ENCODE results near the gene MYMX. TPM values are rescaled to one million over a fixed set of nuclear protein-coding genes. Genes with fewer than 3 reads are reported as not detected.

Gene MYMX
- total and polyA plus RNA-seq, 2 of the 13 experiments (the other 11 are each of a cell fraction or from before 2014, with no cell fraction given): not detected

GRCh38 chr6:44192428-44193041 is 24.2 kb upstream of the MYMX start (continued):
- TF ChIP-seq, protein P1, sequence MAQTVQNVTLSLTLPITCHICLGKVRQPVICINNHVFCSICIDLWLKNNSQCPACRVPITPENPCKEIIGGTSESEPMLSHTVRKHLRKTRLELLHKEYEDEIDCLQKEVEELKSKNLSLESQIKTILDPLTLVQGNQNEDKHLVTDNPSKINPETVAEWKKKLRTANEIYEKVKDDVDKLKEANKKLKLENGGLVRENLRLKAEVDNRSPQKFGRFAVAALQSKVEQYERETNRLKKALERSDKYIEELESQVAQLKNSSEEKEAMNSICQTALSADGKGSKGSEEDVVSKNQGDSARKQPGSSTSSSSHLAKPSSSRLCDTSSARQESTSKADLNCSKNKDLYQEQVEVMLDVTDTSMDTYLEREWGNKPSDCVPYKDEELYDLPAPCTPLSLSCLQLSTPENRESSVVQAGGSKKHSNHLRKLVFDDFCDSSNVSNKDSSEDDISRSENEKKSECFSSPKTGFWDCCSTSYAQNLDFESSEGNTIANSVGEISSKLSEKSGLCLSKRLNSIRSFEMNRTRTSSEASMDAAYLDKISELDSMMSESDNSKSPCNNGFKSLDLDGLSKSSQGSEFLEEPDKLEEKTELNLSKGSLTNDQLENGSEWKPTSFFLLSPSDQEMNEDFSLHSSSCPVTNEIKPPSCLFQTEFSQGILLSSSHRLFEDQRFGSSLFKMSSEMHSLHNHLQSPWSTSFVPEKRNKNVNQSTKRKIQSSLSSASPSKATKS (CRISPR knock-in tag; IDR thresholded peaks at IDR 0.05): no peak; the same call in 1 of the 2 replicates
- TF ChIP-seq KLF13 (CRISPR knock-in tag; IDR thresholded peaks at IDR 0.05) (no peak), PCBP2 (optimal IDR thresholded peaks at IDR 0.05; ENCODE audit: low read depth, low read length, poor library complexity, severe bottlenecking) (no peak), RFXANK (CRISPR knock-in tag; IDR thresholded peaks at IDR 0.05) (no peak), TGIF2 (CRISPR knock-in tag; IDR thresholded peaks at IDR 0.05) (peak; percentile 48; the same call in 1 of the 2 replicates), ISL2 (CRISPR knock-in tag; IDR thresholded peaks at IDR 0.05) (no peak), ZNF83 (CRISPR knock-in tag; IDR thresholded peaks at IDR 0.05; ENCODE audit: borderline replicate concordance) (no peak), NR2C2 (CRISPR knock-in tag; IDR thresholded peaks at IDR 0.05; ENCODE audit: borderline replicate concordance) (no peak), ZNF282 (IDR thresholded peaks at IDR 0.05; ENCODE audit: partially characterized antibody) (no peak), ZBTB43 (CRISPR knock-in tag; conservative IDR thresholded peaks at IDR 0.05) (no peak), ARNTL (CRISPR knock-in tag; IDR thresholded peaks at IDR 0.05) (no peak), ARID5B (CRISPR knock-in tag; IDR thresholded peaks at IDR 0.05) (0 out of 2 replicates have a peak, but pooled peaks have one; percentile 33), ZGPAT (CRISPR knock-in tag; IDR thresholded peaks at IDR 0.05) (0 out of 2 replicates have a peak, but pooled peaks have one; percentile 25), NFAT5 (CRISPR knock-in tag; IDR thresholded peaks at IDR 0.05) (no peak), ZNF577 (CRISPR knock-in tag; IDR thresholded peaks at IDR 0.05; ENCODE audit: borderline replicate concordance, low read depth) (no peak)
